GM12872 (cell line): ENCODE measurements around the gene IMP4.

ENCODE experiments used
- TF ChIP-seq, protein P1 (sequence below): IDR thresholded peaks from 3 replicates; pipeline ENCODE4 v1.5.1; 2011; ENCODE audit warnings: low read depth, mild to moderate bottlenecking, low read length, moderate library complexity; ENCODE audit not compliant: insufficient read depth

IMP4 gene

GRCh38 chr2:130336877-130337734 lies 5.6 kb upstream of the IMP4 start:
- TF ChIP-seq, protein P1, sequence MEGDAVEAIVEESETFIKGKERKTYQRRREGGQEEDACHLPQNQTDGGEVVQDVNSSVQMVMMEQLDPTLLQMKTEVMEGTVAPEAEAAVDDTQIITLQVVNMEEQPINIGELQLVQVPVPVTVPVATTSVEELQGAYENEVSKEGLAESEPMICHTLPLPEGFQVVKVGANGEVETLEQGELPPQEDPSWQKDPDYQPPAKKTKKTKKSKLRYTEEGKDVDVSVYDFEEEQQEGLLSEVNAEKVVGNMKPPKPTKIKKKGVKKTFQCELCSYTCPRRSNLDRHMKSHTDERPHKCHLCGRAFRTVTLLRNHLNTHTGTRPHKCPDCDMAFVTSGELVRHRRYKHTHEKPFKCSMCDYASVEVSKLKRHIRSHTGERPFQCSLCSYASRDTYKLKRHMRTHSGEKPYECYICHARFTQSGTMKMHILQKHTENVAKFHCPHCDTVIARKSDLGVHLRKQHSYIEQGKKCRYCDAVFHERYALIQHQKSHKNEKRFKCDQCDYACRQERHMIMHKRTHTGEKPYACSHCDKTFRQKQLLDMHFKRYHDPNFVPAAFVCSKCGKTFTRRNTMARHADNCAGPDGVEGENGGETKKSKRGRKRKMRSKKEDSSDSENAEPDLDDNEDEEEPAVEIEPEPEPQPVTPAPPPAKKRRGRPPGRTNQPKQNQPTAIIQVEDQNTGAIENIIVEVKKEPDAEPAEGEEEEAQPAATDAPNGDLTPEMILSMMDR: no peak

DNA sequence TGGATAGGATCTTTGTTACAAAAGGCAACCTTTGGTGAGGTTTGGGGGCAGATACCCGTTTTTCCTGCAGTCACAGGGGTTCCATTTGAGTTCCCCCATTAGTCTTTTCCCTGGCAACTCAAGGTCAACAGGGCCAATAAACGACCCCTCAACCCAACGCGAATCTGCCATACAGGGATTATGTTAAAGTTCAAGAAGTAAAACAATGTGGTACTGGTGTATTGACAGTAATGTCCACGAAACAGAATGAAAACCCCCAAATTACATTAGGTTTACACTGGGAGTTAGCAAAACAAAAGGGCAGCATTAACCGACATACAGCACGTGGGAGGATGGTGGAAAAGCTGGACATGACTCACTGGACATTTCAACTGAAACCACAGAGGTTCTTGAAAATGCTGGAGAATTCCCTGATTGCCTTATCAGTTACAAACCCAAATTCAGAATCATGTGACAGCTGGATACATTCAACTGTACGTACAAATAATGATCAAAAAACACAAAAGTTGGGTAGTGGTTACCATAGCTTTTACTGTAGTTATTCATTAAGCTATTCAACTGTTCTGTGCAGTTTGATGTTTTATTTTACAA lies 4.9 kb upstream of the IMP4 start:
- TF ChIP-seq, protein P1: no peak

DNA sequence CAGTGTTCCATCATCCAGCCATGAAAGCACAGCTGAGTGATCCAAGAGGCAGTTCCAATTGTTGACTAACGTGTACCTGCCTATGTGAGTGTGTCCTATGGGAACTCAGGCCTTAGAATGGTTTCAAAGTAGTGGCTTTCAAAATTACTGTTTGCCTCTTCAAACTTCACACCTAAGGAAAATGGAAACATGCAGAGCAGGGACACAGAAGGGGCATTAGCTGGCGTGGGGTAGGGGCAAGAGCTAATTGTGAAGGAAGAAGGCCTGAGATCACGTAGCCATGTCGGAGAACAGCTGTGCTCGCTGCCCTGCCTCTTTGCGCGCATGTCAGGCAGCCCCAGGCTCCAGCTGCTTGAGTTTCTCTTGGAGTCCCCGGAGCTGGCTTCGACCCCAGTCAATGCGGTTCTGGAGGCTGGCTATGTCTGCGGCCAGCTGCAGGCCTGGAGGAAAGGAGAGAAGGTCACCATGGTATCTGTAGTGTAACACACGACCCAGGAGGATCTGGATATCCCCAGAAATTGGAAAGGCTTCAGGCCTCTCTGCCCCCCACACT lies 3.8 kb upstream of the IMP4 start:
- TF ChIP-seq, protein P1: no peak

DNA sequence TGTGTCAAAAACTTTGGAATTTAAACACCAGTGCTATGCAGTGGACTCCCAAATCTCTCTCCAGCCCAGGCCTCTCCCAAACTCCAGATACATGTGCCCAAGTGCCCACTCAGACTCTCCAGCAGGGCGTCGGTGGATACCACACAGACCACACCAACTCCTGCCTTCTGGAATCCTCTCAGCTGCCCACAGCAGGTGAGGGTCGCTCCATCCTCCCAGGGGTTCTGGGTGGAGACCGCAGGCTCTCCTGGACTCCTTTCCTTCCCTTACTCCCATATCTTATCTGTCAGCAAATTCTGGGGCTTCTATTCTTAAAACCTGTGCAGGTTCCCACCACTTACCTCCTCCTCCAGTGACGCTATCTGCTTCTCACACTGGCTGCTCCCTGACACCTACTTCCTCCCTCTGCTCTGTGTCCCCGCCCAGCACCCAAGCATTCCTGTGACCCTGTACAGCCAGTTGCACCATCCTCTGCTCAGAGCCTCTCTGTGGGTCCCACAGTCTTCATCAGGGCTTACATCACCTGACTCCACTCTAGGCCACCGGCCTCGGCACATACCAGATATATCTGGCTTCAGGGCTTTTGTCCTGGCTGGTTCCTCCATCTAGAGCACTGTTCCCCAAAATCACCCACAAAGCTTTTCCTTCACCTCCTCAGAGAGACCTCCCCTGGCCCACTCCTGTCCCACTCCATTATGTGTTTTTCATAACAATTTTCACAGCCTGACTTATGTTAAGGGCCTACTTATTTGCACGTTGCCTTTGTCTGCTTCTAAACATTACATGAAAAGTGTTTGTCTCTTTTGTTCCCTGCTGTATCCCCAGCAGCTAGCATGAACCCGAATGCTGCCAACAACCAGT lies 2.6 kb upstream of the IMP4 start:
- TF ChIP-seq, protein P1: no peak

GRCh38 chr2:130341562-130342019 lies 1.1 kb upstream of the IMP4 start:
- TF ChIP-seq, protein P1: no peak

GRCh38 chr2:130342020-130342532 lies 621 bp upstream of the IMP4 start:
- TF ChIP-seq, protein P1: no peak
